Measurements from ENCODE around the gene SLC39A10. TPM values are rescaled to one million over a fixed set of nuclear protein-coding genes. Genes with fewer than 3 reads are reported as not detected.
A peak's percentile ranks its signal among the peaks of the same experiment; 100 is the strongest.

Gene SLC39A10
- total and polyA plus RNA-seq, 4 donors, result 5.7 to 28.4 (median 18.2) TPM

DNA sequence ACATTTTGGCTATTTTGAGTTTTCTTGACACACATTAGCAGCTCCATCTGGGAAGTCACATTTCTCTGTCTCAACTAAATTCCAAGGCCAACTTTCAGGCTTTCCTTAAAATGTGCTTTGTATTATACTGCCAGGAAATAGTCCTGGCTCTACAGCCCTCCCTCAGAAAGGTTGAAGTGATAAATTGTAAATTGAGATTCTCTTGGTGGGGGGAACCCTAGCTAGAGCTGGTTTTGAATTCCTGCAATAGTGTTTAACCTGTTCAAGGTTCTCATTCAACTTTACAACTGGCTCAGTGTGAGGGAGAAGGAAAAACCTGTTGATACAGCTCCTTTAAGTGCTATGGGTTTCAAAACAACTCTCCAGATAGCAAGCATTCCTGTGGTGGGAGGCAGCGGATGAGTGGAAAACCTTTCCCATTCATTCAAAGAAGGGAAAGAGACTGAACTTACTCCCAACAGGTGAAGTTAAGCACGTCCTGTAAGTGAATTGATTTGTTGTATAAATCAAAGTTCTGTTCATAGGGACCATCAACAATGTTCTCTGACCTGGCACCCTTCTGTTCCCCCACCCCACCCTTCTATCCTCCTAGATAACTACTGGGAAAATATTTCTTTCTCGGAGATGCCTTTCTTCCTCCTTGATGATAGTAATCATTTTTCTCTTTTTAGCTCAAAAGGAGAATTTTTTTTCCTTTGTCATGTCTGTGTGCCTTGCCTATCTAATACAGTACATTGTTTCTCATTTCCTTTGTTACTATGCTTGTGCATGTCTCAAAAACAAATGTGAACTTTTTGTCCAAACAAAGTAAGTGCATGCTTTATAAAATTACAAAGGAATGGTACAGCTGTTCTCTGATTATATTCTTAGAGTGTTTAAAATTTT lies 44.2 kb upstream of the SLC39A10 start:
- H3K27ac ChIP-seq (ENCODE audit: low read depth in 1 of 2, low read length in 1 of 2), result peak overlapping the region in 1 of 2 donors; percentile 33

DNA sequence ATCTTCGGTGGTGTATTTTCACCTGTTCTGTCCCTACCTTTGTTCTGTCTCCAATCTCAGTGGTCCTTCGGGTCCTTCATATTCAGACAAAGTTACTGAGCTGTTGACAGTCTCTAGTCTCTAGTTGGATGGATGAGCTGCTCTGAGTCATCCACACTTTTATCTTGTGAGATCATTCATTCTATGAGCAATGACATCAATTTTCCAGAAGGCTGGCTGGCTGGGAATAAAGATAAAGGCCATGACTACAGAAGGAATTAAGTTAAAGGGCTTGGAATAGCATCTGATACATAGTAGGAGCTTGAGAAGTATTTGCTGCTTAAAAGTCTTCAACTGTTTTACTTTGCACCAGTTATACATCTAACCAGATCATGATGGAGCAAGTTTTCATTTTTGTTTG lies 43.1 kb upstream of the SLC39A10 start:
- peak overlapping the region in 1 of 2 donors; percentile 53 for H3K27ac ChIP-seq (ENCODE audit: low read depth in 1 of 2, low read length in 1 of 2)

More for the DNA sequence above, 44.2 kb upstream of the SLC39A10 start:
- H3K4me3 ChIP-seq, result no peak overlapping the region
- TF ChIP-seq, protein P1, sequence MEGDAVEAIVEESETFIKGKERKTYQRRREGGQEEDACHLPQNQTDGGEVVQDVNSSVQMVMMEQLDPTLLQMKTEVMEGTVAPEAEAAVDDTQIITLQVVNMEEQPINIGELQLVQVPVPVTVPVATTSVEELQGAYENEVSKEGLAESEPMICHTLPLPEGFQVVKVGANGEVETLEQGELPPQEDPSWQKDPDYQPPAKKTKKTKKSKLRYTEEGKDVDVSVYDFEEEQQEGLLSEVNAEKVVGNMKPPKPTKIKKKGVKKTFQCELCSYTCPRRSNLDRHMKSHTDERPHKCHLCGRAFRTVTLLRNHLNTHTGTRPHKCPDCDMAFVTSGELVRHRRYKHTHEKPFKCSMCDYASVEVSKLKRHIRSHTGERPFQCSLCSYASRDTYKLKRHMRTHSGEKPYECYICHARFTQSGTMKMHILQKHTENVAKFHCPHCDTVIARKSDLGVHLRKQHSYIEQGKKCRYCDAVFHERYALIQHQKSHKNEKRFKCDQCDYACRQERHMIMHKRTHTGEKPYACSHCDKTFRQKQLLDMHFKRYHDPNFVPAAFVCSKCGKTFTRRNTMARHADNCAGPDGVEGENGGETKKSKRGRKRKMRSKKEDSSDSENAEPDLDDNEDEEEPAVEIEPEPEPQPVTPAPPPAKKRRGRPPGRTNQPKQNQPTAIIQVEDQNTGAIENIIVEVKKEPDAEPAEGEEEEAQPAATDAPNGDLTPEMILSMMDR (IDR thresholded peaks at IDR 0.05; ENCODE audit: control extremely low read depth, extremely low read depth), result no peak
- no peak overlapping the region for H3K9ac ChIP-seq (ENCODE audit: insufficient read depth in 1 of 2, low read length in 2 of 2)
- peaks cover 0 to 11% (median 4%) of the 10 kb centered on the region in 5 donors for H3K4me1 ChIP-seq (ENCODE audit: control insufficient read depth in 5 of 5, insufficient read depth in 5 of 5, low read length in 5 of 5)
- H3K9me3 ChIP-seq (ENCODE audit: control insufficient read depth in 4 of 4, insufficient read depth in 3 of 4, low read length in 3 of 4), result no peaks in the 10 kb centered on the region
- no peaks in the 10 kb centered on the region for H3K36me3 ChIP-seq (ENCODE audit: control insufficient read depth in 4 of 4, insufficient read depth in 4 of 4, low read length in 4 of 4)
- 31 to 61% methylated on average over 3 of the region's 3 CpGs for WGBS, 2 donors
- DNase-seq (peak; percentile 66 to 85 (median 72)), ATAC-seq (ENCODE audit: insufficient read depth, low FRiP score) (peak; percentile 78)
- no peaks in the 10 kb centered on the region for H3K27me3 ChIP-seq (ENCODE audit: control insufficient read depth in 3 of 3, insufficient read depth in 3 of 3, low read length in 2 of 3)

DNA sequence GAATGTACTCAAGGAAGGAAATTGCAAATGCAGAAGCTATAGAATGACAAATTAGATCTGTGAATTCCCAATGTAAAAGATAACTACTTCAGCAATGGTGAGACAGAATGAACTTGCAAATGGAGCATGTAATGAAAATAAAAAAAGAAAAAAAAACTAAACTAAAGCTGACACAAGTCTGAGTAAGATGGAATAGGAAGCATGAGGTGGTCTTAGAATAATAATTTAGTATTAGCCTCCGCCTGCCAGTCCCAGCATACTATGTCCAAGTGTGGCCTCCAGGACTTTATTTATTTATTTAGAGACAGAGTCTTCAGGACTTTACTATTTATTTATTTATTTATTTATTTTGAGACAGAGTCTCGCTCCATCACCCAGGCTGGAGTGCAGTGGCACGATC lies 37.4 kb upstream of the SLC39A10 start:
- no peaks in the 10 kb centered on the region for H3K4me1 ChIP-seq (ENCODE audit: control insufficient read depth in 5 of 5, insufficient read depth in 5 of 5, low read length in 5 of 5)
- 97 to 98% methylated on average over 3 of the region's 3 CpGs for WGBS, 2 donors
- no peak for ATAC-seq (ENCODE audit: insufficient read depth, low FRiP score)

More for the DNA sequence above, 43.1 kb upstream of the SLC39A10 start:
- Histone ChIP-seq H3K27me3 (ENCODE audit: control insufficient read depth in 3 of 3, insufficient read depth in 3 of 3, low read length in 2 of 3) (no peaks in the 10 kb centered on the region), H3K36me3 (ENCODE audit: control insufficient read depth in 4 of 4, insufficient read depth in 4 of 4, low read length in 4 of 4) (no peaks in the 10 kb centered on the region), H3K9me3 (ENCODE audit: control insufficient read depth in 4 of 4, insufficient read depth in 3 of 4, low read length in 3 of 4) (no peaks in the 10 kb centered on the region), H3K9ac (ENCODE audit: insufficient read depth in 1 of 2, low read length in 2 of 2) (no peak overlapping the region), H3K4me1 (ENCODE audit: control insufficient read depth in 5 of 5, insufficient read depth in 5 of 5, low read length in 5 of 5) (peaks cover 0 to 11% (median 4%) of the 10 kb centered on the region in 5 donors), H3K4me3 (no peak overlapping the region)
- TF ChIP-seq, protein P1 (IDR thresholded peaks at IDR 0.05; ENCODE audit: control extremely low read depth, extremely low read depth), result no peak
- ATAC-seq (ENCODE audit: insufficient read depth, low FRiP score) (no peak), DNase-seq (no peak)
- WGBS, 2 donors, result 66 to 85% methylated on average over 2 of the region's 2 CpGs

More for the DNA sequence above, 37.4 kb upstream of the SLC39A10 start:
- H3K9me3 ChIP-seq (ENCODE audit: control insufficient read depth in 4 of 4, insufficient read depth in 3 of 4, low read length in 3 of 4), result no peaks in the 10 kb centered on the region
- no peak for DNase-seq
- H3K36me3 ChIP-seq (ENCODE audit: control insufficient read depth in 4 of 4, insufficient read depth in 4 of 4, low read length in 4 of 4), result no peaks in the 10 kb centered on the region
- no peak overlapping the region for H3K4me3 ChIP-seq
- TF ChIP-seq, protein P1 (IDR thresholded peaks at IDR 0.05; ENCODE audit: control extremely low read depth, extremely low read depth), result no peak
- no peak overlapping the region for H3K9ac ChIP-seq (ENCODE audit: insufficient read depth in 1 of 2, low read length in 2 of 2)
- no peak overlapping the region for H3K27ac ChIP-seq (ENCODE audit: low read depth in 1 of 2, low read length in 1 of 2)
- H3K27me3 ChIP-seq (ENCODE audit: control insufficient read depth in 3 of 3, insufficient read depth in 3 of 3, low read length in 2 of 3), result no peaks in the 10 kb centered on the region
